Fibroblast of lung (primary cell): ENCODE measurements around the gene GH1.

ENCODE experiments used
- CTCF ChIP-seq, 2 donors: IDR thresholded peaks in 1 of 2; conservative IDR thresholded peaks in 1 of 2; 1 replicate in 1 of 2; 2 replicates in 1 of 2; pipeline ENCODE4 v1.5.1; 2011 to 2012; ENCODE audit warnings: low read length in 2 of 2, control low read depth in 1 of 2, inconsistent platforms in 1 of 2, low read depth in 1 of 2, mild to moderate bottlenecking in 1 of 2
- EZH2 ChIP-seq: IDR thresholded peaks from 2 replicates; pipeline ENCODE4 v1.5.1; 2012; ENCODE audit warnings: low read length, control low read depth, mild to moderate bottlenecking; ENCODE audit errors: missing control alignments

DNA sequence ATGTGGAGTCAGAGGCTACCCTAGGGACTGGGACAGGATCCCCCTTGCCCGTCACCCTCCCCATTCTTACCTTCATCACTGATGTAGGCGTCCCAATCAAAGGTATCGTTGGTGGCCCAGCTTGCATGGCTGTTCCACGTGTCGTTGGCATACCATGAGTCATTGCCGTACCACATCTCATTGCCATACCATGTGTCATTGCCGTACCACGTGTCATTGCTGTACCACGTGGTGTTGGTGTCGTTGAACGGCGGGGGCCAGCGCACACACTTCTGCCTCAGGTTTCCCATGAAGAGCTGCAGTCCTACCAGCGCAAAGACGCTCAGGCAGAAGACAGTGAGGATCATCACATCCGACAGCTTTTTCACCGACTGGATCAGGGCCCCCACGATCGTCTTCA lies 49.3 kb upstream of the GH1 start:
- TF ChIP-seq CTCF (conservative IDR thresholded peaks at IDR 0.05 in 1 of 2, IDR thresholded peaks at IDR 0.05 in 1 of 2; ENCODE audit: low read depth in 1 of 2, low read length in 2 of 2) (no peak), EZH2 (no peak)
